GM18909 (cell line): Measurements from ENCODE around the gene ARMC9.
"Not testable (repeated sequence)": the region's sequence is repeated elsewhere in the genome, so short reads cannot be mapped to it uniquely, and the experiment has no call there.

Experiments
- ATAC-seq: cut with Tn5 transposase; IDR thresholded peaks from one replicate; pipeline ENCODE4 v1.9.1; 2021; ENCODE audit warnings: mild to moderate bottlenecking; ENCODE audit not compliant: unreplicated experiment, poor library complexity

The ARMC9 gene

GRCh38 chr2:231334179-231334930 is 135.9 kb downstream of the ARMC9 start:
- no peak for ATAC-seq

GRCh38 chr2:231334981-231335380 is 136.6 kb downstream of the ARMC9 start:
- ATAC-seq = no peak

- no peak for ATAC-seq
Measured at GRCh38 chr2:231335591-231335990, 137.2 kb downstream of the ARMC9 start.

- no peak for ATAC-seq
Measured at GRCh38 chr2:231336236-231336635, 137.8 kb downstream of the ARMC9 start.

GRCh38 chr2:231336700-231337099 is 138.3 kb downstream of the ARMC9 start:
- ATAC-seq = no peak

GRCh38 chr2:231337807-231338759 is 139.7 kb downstream of the ARMC9 start:
- no peak for ATAC-seq

- ATAC-seq = no peak
Measured at GRCh38 chr2:231339316-231339715, 140.9 kb downstream of the ARMC9 start.

- no peak for ATAC-seq
Measured at GRCh38 chr2:231341100-231341499, 142.7 kb downstream of the ARMC9 start.

GRCh38 chr2:231342061-231342711 is 143.8 kb downstream of the ARMC9 start:
- no peak for ATAC-seq

- no peak for ATAC-seq
Measured at GRCh38 chr2:231343006-231343710, 144.7 kb downstream of the ARMC9 start.

- ATAC-seq = no peak
Measured at GRCh38 chr2:231343988-231344387, 145.6 kb downstream of the ARMC9 start.

GRCh38 chr2:231344851-231345250 is 146.4 kb downstream of the ARMC9 start:
- ATAC-seq = no peak

GRCh38 chr2:231347081-231347480 is 148.7 kb downstream of the ARMC9 start:
- ATAC-seq = no peak

GRCh38 chr2:231347638-231348037 is 149.2 kb downstream of the ARMC9 start:
- no peak for ATAC-seq

GRCh38 chr2:231348173-231348572 is 149.7 kb downstream of the ARMC9 start:
- no peak for ATAC-seq

GRCh38 chr2:231348704-231349373 is 150.4 kb downstream of the ARMC9 start:
- no peak for ATAC-seq

GRCh38 chr2:231349374-231349735 is 150.9 kb downstream of the ARMC9 start:
- not testable (repeated sequence) for ATAC-seq

- ATAC-seq = no peak
Measured at GRCh38 chr2:231351648-231352047, 153.2 kb downstream of the ARMC9 start.

- ATAC-seq = no peak
Measured at GRCh38 chr2:231353469-231353868, 155.0 kb downstream of the ARMC9 start.
